NCI-H1105 treated with DMSO at 0.1 percent for 48 hours (cell line): ENCODE results near the gene TUBE1.
A peak's percentile ranks its signal among the peaks of the same experiment; 100 is the strongest.

Source experiments
- DNase-seq: peaks from one replicate; lab custom pipeline; 2025; lab: John Stamatoyannopoulos, UW

The TUBE1 gene

DNA sequence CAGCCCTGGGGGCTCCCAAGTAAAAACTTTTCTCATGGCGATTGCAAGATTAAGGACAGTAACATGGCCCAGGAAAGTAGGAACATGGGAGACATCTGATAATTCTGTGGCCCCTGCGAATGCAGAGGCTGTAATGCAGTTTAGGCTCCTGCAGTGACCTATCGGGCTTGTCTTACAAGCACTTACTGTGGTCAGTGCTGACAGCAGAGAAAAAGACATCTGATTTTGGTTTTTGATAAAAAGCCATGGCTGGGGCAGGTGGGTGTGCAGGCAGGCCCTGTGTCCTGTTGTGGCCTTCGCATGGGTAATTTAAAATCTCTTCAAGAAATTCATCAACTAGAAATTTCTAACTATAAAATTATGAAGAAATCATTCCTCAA lies 52.7 kb downstream of the TUBE1 start:
- no peak for DNase-seq

DNA sequence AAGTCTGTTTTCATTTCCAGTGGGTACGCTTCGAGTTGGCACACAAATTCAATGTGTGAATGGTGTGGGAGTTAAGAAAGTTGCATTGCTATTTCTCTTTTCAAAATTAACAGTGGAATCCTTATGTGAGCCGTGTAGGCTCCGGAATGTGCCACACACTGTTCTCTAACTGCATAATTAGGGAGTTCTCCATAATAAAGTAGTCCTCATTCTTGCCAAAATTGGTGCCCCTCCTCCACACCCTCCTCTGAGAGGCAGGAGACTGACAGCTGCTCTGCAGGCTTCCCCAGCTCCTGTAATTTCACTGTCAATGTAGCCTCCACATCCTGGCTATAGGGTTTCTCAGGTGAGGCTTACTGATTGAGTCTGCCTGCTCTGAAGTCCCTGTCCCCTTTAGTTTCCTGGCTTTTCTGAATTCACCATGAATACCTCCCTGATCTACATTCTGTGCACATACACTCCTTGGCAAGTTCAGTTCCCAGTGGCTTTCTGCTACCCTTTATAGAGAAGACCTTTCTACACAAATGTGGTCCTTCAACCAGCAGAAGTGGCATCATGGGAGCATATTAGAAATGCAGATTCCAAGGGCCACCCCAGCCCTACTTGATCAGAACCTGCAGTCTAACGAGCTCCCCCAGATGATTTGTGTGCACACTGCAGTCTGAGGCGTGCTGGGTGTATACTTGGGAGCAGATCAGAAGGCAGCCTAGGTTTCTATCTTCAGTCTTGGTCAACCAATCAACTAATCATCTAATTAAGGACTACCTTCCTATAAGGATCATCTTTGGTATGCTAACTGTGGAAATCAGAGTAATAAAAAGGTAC lies 53.3 kb downstream of the TUBE1 start:
- DNase-seq, result peak; percentile 62

DNA sequence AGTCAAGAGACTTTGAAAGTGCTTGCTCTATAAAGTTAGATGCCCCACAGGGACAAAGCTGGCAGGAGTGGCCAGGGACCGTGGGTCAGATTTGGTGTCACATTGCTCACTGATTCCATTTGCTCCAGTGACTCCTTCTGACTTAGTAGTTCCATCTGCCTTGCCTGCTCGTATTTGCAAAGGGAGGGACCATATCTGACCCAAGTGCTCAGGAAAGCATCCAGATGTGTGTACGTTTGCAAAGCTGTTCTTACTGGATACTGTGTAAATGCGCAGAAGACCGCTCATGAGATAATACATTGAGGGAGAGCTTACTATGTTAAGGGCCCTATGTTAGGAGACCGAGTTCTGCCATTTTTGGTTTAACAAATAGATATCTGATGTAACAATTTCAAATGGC lies 54.6 kb downstream of the TUBE1 start:
- no peak for DNase-seq

DNA sequence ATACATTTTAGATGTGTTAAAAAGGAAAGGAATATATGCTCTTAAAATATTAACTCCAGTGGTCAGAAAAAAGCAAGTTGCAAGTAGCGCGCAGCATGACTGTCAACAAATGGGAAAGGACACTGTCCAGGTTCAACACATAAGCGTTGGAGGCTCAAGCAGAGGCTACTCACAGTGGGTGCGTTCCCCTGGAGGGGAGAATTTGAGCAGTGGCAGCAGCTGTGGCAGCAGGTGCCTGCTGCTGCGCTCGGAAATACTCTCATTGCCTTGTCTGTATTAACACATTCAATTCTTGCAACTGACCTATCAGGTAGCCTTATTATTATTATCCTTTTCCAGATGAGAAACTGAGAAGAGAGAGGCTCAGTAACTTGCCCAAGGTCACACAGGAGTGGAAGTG lies 55.3 kb downstream of the TUBE1 start:
- DNase-seq, result no peak

DNA sequence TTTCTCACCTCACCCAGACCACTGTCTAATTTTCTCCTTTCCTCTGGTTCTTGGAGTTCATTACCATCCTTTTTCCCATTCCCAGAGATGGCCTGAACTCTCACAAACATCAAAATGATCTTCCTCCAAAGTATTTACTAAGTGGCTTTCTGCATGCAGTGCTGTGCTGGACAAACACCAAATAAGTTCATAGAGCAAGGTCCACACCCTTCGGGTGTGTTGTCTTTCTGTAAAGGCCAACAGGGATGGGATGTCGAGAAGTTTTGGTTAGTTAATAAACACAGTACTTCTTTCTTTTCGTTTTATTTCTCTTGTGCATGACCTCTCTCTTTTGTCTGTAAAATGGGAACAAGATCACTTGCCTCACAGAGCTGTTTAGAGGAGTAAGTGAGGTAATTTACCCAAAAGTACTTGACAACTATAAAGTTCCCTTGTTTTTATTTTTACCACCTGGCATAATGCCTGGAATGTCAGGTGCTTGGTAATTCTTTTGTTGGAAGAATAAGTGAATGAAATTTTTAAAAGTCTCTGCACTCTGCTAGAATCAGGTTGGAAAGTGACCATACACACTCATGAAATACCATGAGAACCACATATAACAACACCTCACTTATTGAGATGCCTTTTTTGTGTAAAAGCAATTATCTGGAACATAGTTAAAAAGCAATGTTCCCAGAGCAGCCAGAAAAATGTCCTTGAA lies 56.2 kb downstream of the TUBE1 start:
- DNase-seq, result peak; percentile 40

DNA sequence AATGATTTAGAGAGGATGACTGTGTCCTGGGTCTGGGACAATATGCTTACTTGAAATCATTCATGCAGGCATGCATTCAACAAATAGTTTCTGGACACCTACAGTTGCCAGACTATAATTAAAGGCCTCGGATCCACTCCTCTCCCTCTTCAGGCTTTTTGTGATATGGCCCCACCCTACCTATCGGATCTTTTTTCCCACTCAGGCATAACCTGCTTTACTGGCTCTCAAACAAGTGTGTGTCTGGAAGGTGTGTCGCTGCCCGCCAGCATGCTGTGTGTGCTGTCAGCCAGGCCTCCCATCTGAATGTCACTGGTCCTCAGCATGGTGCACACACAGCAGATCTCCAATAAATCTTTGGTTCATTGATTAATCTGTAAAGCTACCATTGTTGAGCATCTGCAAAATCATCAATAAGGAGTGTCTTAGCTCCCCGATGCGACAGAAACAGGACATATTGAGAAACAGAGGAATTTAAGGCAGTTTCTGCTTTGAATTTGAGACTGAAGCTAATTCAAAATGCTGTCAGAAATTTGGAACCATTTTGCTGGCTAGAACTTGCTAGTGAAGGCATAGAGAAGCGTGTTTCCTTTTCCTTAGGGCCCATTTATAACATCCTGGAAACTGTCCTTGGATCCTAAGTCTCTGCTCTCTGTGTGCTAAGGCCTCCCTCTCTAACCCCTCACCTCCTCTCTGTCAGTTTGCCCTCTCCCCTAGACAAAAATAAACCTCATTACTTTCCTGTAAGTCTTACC lies 56.9 kb downstream of the TUBE1 start:
- no peak for DNase-seq

DNA sequence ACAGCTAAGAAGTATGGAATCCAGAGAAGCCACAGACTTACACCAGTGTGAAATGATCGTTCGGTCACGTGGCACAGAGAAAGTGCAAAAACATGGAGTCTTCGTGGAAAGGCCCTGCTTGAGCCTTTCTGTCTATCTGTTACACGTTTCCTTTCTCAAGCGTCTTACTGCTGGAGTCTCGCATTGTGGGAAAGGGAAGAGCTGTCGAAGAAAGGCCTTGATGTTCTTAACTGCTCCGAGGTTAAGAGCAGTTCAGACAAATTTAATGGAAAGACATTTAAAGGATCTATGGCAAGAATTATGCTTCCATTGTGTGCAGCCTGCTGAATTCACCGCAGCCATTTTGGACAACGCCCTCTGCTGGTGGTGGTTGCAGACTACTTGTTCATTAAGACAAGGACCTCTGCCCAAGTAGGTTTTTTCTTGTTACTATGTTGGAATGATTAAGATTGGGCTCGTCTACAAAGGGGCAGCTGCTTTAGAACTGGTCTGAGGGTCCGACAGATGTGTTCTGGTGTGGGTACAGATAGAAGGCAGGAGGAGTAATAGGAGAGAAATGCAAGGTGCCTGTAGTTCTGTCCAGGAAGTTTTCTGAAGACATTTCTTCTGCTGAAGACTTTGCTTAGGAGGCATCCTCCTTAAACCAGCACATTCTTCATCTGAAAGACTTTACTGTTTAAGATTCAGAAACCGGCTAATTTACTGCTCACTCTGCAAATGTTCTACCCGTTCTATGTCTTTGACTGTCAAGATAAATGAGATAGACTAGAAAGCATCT lies 58.0 kb downstream of the TUBE1 start:
- peak; percentile 65 for DNase-seq

DNA sequence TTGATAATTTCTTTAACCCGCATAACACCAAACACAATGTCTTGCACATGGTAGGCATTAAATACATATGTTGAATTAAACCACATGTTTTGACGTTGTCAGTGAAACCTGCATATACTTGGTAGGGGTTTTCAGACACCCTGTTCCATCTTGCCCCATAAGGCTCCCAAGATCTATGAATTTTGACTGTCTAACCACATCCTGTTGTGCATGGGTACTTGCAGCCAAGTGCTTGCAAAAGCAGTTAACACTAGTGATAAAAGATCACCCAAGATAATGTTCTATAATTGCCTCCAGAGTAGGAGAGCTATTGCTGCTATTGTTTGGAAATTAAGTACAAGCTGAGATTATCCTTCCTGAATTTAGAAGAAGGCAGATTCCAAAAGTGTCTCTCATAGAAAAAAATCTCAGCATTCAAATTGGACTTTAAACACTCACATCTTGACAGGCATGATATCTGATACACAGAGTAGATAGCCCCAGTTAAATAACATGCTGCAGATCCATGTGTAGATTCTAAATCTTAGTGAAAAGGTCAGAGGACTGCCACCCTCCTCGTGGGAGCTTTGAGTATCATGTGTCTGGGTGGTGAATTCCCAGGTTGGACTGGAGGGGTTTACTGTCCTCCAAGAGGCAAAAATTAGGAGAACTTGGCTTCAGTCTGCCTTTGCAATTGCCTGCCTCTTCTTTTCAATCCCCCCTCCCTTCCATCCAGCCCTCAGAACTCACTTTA lies 59.2 kb downstream of the TUBE1 start:
- DNase-seq, result no peak

DNA sequence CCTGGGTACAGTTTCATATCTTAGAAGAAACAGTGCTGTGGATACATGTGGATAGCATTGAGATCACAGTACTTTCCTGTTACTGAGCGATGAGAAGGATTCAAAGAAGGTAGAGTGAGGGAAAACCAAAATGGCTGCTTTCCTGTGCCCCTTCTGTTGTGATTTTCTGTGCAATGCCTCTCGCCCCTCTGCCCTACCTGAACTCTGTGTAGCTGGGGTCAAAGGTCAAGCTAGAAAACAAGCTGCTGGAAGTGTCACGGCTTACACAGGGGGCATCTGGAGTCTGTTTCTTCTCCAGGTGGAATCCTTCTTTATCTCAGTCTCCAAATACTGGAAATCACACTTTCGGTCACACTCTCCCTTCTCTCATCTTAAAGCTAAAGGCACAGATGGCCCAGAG lies 60.3 kb downstream of the TUBE1 start:
- DNase-seq, result no peak

DNA sequence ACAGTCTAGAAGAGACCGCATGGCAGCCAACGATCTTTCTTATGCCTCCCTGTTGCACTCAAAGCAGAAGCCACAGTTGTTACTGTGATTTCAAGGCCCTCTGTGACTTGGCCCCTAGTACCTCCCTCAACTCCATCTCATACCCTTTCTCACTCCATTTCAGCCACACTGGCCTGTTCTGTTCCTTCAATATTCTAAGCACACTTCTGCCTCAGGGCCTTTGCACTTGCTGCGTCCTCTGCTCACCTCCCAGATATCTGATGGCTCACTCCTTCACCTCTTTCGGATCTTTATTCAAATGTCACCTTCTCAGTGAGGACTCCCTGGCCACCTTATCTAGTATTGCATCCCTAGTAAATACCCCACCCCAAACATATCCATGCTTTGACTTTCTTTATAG lies 62.8 kb downstream of the TUBE1 start:
- DNase-seq, result no peak

DNA sequence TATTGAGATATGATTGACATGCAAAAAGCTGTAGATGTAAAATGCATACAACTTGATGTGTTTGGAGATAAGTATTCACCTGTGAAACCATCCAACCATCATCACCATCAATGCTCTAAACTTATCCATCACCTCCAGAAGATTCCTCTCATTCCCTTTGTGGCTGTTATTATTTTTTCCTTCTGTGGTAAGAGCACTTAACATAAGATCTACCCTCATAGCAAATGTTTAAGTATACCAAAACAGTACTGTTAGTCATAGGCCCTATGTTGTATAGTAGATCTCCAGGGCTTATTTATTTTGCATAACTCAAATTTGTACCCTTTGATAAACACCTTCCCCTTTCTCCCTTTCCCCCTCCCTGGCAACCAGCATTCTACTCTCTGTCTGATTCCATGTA lies 64.5 kb downstream of the TUBE1 start:
- DNase-seq, result no peak

DNA sequence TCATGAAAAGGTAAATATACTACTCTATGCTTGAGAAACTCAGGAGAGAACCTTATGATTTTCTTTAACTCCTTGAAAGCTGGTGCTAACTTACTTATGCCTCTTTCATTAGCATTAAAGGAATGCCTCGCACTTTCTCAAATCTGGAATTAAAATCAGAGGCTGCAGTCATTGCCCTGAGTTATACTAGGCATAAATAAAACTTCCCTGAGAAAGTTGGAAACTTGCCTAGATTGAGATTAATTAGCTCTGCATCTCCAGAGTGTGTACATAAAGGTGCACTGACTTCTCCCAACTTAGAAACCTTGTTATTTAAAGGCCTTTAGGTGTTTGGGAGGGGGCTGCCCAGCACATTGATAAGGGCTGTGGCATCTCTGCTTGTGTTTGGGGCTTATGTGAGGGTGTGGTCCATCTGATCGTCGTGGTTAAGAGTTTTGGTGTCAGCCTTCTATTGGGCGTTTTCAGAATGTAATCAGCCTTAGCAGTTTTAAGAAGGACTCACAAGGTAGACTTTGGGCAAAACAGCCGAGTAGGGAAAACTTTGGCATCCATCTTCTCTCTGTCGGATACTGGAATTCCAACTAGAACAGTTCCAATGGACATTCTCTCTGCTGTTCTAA lies 65.5 kb downstream of the TUBE1 start:
- peak; percentile 39 for DNase-seq
